ENCODE data around the gene VGF. TPM values are rescaled to one million over a fixed set of nuclear protein-coding genes. Genes with fewer than 3 reads are reported as not detected.

Gene VGF
- total RNA-seq, 3 donors from 2014 or later, result 0.38 to 0.84 (median 0.46) TPM

DNA sequence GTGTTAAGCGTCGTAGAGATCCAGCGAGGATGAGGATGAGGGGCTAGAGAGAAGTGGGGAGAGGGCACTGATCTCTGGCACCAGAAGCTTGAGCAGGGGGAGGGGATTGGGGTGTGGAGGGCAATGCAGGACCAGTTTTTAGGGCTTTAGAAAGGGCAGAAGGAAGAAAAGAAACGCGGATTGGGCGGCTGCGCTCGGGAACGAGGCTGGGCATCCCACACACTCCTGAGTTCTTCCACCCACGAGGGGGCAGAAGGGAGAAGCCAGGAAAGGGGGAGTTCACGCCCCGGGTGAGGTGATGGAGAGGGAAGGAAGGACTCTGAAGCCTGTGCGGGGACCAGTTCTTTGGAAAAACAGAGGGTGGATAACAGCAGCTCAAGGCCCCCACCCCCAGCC lies 6.1 kb upstream of the VGF start:
- Histone ChIP-seq H3K9me3 (no peaks in the 10 kb centered on the region), H3K36me3 (ENCODE audit: low read depth) (no peaks in the 10 kb centered on the region), H3K4me1 (ENCODE audit: low read depth) (peaks cover 28% of the 10 kb centered on the region), H3K4me3 (no peak overlapping the region)
- DNase-seq (no peak), ATAC-seq (no peak)
- intact Hi-C loops (cut with DNase I, micrococcal nuclease), result no loop called here
- TF ChIP-seq, protein P1, sequence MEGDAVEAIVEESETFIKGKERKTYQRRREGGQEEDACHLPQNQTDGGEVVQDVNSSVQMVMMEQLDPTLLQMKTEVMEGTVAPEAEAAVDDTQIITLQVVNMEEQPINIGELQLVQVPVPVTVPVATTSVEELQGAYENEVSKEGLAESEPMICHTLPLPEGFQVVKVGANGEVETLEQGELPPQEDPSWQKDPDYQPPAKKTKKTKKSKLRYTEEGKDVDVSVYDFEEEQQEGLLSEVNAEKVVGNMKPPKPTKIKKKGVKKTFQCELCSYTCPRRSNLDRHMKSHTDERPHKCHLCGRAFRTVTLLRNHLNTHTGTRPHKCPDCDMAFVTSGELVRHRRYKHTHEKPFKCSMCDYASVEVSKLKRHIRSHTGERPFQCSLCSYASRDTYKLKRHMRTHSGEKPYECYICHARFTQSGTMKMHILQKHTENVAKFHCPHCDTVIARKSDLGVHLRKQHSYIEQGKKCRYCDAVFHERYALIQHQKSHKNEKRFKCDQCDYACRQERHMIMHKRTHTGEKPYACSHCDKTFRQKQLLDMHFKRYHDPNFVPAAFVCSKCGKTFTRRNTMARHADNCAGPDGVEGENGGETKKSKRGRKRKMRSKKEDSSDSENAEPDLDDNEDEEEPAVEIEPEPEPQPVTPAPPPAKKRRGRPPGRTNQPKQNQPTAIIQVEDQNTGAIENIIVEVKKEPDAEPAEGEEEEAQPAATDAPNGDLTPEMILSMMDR (IDR thresholded peaks at IDR 0.05), result no peak

DNA sequence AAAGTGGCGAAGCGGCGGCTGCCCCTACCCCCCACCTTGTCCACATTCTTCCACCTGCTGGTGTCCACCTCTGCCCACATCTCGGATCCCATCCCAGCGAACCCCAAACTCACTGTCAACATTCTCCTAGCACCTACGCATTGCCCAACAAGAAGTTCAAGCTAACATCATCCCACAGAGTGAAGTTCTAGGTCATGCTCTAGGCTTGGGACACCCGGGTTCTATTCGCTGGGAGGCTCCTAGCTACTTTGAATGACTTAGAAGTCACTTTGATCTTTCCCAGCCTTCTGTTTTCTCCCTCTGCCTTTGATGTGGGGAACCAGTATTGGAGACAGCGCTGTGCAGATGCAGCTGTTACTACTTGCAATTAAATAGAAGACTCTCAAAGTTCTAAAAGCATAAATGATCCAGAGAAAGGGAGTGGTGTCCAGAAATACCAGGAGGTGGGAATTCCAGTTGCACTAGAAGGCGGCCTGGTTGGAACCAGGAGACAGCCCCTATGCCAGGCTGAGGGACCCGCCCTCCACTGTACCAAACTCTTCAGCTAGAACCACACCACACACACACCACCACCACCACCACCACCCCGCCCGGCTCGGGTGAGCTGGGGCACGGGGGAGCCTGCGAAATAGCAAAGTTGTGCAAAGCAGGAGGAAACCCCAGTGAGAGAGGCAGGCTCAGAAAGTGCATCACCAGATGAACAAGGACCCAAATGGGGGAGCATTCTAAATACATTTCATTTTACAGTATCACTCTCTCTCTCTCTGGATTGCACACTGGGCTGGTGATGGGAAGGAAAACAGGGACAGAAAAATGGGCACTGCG lies 5.5 kb upstream of the VGF start:
- H3K36me3 ChIP-seq (ENCODE audit: low read depth), result no peaks in the 10 kb centered on the region
- TF ChIP-seq, protein P1 (IDR thresholded peaks at IDR 0.05), result no peak
- no peak for ATAC-seq
- H3K9me3 ChIP-seq, result no peaks in the 10 kb centered on the region
- no peak overlapping the region for H3K4me3 ChIP-seq
- peaks cover 30% of the 10 kb centered on the region for H3K4me1 ChIP-seq (ENCODE audit: low read depth)
- intact Hi-C loops (cut with DNase I, micrococcal nuclease), result no loop called here
- DNase-seq, result no peak

DNA sequence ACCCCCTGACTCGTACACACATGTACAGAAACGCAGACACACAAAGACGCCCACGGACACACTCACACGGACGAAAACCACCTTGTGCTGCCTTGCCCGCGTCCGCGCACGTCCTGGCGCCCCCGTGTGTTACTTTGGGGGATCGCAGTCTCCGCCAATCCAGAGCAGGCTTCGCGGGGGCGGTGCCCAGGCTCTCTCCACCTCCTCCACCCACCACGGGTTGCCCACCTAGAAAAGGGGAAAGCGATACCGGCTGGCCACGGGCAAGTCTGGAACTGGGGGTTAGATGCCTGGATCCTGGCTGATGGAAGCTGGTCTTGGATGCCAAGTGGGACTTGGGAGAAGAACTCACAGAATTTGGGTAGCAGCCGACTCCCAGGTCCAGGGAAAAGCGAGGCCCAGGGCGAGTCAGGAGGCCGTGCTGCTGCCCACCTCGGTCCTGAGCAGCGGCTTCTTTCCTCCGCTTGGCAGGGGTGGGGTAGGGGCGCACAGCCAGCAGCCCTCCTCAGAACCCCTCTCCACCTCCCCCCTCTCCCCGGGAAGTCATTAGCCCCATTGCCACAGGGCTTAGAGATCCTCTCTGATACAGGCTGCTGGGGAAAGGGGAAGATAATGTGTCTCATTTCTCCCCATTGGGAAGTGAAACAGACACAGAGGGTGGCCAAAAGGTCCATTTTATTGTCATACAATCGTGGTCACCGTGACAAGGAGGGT lies 4.6 kb upstream of the VGF start:
- intact Hi-C loops (cut with DNase I, micrococcal nuclease), result no loop called here

DNA sequence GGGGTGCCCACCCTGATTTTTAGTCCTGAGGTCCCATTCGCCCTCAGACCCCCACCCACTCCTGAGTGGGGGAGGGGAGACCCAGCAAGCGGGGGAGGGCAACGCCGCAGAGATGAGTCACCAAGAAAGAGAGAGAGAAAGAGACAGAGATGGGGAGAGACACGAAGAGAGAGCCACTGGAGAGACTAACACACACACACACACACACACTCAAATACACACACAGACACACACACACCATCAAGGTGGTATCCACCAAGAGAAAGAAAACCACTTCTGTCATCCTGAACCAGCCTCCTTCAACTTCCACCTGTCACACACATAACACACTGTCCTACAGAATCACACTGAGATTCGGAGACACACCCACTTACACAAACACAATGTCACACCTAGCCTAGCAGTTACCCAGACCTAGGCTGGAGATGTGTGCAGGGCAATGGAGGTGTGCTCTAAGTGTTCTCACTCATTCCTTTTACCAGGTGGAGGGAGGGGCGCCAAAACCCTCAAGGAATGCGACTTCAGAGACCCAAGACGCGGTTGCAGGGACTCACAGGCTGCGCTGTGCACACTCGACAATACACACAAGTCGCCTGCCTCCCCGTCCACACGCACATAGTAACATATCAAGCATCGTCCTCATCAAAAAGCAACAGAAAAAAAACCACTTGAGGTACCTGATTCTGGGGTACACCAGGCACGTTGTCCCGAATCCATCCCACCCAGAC lies 3.9 kb upstream of the VGF start:
- intact Hi-C loops (cut with DNase I, micrococcal nuclease), result no loop called here
- DNase-seq, result no peak
- Histone ChIP-seq H3K4me3 (no peak overlapping the region), H3K36me3 (ENCODE audit: low read depth) (no peaks in the 10 kb centered on the region), H3K9me3 (no peaks in the 10 kb centered on the region), H3K4me1 (ENCODE audit: low read depth) (peaks cover 42% of the 10 kb centered on the region)
- ATAC-seq, result no peak
- TF ChIP-seq, protein P1 (IDR thresholded peaks at IDR 0.05), result no peak

More for the DNA sequence above, 4.6 kb upstream of the VGF start:
- Histone ChIP-seq H3K9me3 (no peaks in the 10 kb centered on the region), H3K36me3 (ENCODE audit: low read depth) (no peaks in the 10 kb centered on the region), H3K4me1 (ENCODE audit: low read depth) (peaks cover 37% of the 10 kb centered on the region), H3K4me3 (no peak overlapping the region)
- TF ChIP-seq, protein P1 (IDR thresholded peaks at IDR 0.05), result peak; percentile 90
- ATAC-seq (peak; percentile 66), DNase-seq (peak; percentile 73 to 84 (median 81))

GRCh38 chr7:101168412-101169049 lies 3.2 kb upstream of the VGF start:
- Histone ChIP-seq H3K4me3 (no peak overlapping the region), H3K36me3 (ENCODE audit: low read depth) (no peaks in the 10 kb centered on the region), H3K4me1 (ENCODE audit: low read depth) (peaks cover 47% of the 10 kb centered on the region), H3K9me3 (no peaks in the 10 kb centered on the region)
- TF ChIP-seq, protein P1 (IDR thresholded peaks at IDR 0.05), result no peak
- DNase-seq (no peak), ATAC-seq (no peak)
- intact Hi-C loops (cut with DNase I, micrococcal nuclease), result no loop called here
